Natural killer cell (primary cell): ENCODE results near the gene UNC13B. TPM values are rescaled to one million over a fixed set of nuclear protein-coding genes. Genes with fewer than 3 reads are reported as not detected.
A peak's percentile ranks its signal among the peaks of the same experiment; 100 is the strongest.

Experiments
- ATAC-seq, 3 donors: fragments of 150-1000 bp in 2 of 3; fragments of 200-7000 bp in 1 of 3; cut with Tn5 transposase; 1 replicate in 1 of 3; 2 replicates in 2 of 3; pipeline ENCODE4 v1.10.0; 2021; ENCODE audit warnings: mild to moderate bottlenecking in 2 of 3, moderate library complexity in 2 of 3
- DNase-seq, 2 donors: peaks; one replicate each; pipeline versions ENCODE4 v3.0.0 to v3.0.0-alpha.2; 2013 to 2021; ENCODE audit warnings: mixed read lengths in 1 of 2
- H3K27ac ChIP-seq: one replicate; pipeline ENCODE4 v1.5.1; 2013; ENCODE audit warnings: mild to moderate bottlenecking, low read length
- H3K27me3 ChIP-seq: one replicate; pipeline ENCODE4 v1.6.1; 2013; ENCODE audit warnings: low read length; ENCODE audit not compliant: control insufficient read depth, insufficient read depth
- H3K36me3 ChIP-seq: one replicate; pipeline ENCODE4 v1.6.1; 2013; ENCODE audit warnings: low read length; ENCODE audit not compliant: control insufficient read depth, insufficient read depth
- H3K4me1 ChIP-seq: one replicate; pipeline ENCODE4 v1.6.1; 2013; ENCODE audit warnings: low read length; ENCODE audit not compliant: control insufficient read depth, insufficient read depth
- H3K4me3 ChIP-seq: one replicate; pipeline ENCODE4 v1.5.1; 2013; ENCODE audit warnings: low read length
- H3K9me3 ChIP-seq: one replicate; pipeline ENCODE4 v1.6.1; 2013; ENCODE audit warnings: low read length; ENCODE audit not compliant: control insufficient read depth, insufficient read depth
- H3K27ac Mint-ChIP-seq, 2 donors: one replicate each; pipeline ENCODE4 v1.8.0; 2022; ENCODE audit warnings: mild to moderate bottlenecking in 2 of 2, mixed read lengths in 2 of 2, moderate library complexity in 1 of 2
- H3K27me3 Mint-ChIP-seq, 2 donors: one replicate each; pipeline ENCODE4 v1.8.0; 2022; ENCODE audit warnings: low read depth in 2 of 2, mixed read lengths in 2 of 2
- H3K36me3 Mint-ChIP-seq: one replicate; pipeline ENCODE4 v1.8.0; 2022; ENCODE audit warnings: mixed read lengths
- H3K4me1 Mint-ChIP-seq, 2 donors: one replicate each; pipeline ENCODE4 v1.8.0; 2022; ENCODE audit warnings: mixed read lengths in 2 of 2
- H3K4me3 Mint-ChIP-seq: one replicate; pipeline ENCODE4 v1.8.0; 2022; ENCODE audit warnings: mild to moderate bottlenecking, moderate library complexity, mixed read lengths
- H3K9me3 Mint-ChIP-seq, 2 donors: one replicate each; pipeline ENCODE4 v1.8.0; 2022; ENCODE audit warnings: mixed read lengths in 2 of 2
- WGBS: methylation state at CpG from one replicate; pipeline ENCODE4 v1.1.7; 2013; ENCODE audit warnings: missing lambda C conversion rate; ENCODE audit not compliant: insufficient coverage; 5-methylcytosine and 5-hydroxymethylcytosine counted together
- intact Hi-C: fragments of 100-400 bp; cut with micrococcal nuclease; formaldehyde crosslinking; loops from one replicate; pipeline ENCODE4 v1.14.2; 2022
- total RNA-seq, 4 donors: library from RNA; stranded (reverse); fragments of 120-200 nt in 1 of 4; gene quantifications; one replicate each; pipeline versions ENCODE4 v1.2.3 to v1.2.4, GENCODE V29; 2013 to 2022
- TF ChIP-seq, protein P1 (sequence below): fragments of 200-600 bp; IDR thresholded peaks from one replicate; pipeline ENCODE4 v1.8.0; 2022; ENCODE audit warnings: antibody characterized with exemption

Gene UNC13B
- total RNA-seq, 3 donors from 2014 or later (not counting 1 experiment from before 2014, with no cell fraction given): 0.21 to 0.78 (median 0.27) TPM

DNA sequence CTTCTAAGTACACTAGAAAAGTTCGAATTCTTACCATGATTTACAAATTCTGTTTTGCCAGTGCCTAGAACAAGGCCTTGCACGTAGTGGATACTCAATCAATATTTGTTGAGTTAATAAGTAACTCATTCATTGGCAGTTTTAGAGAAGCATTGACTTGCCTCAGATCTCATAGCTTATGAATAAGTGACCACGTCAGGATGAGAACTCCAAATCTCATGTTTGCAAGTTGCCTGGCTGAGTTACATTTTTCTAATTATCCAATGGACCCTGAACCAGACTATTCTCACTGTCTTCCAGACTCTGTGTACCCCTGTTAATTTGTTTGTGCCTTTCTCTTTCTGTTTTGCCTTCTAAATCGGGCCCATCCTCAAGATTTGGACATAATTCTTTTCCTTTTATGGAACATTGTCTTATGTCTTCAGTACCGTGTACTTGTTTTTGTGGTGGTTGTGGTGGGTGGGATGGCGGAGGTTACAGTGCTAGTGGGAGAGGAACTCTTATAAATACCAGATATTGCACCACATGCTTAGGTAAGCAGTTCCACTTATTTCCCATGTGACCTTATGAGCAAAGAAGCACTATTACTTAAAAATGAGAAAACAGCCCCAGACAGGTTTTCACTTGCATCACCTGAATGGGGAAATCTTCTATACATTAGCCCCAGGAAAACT is 96.3 kb downstream of the UNC13B start:
- ATAC-seq (no peak), DNase-seq (no peak)
- Histone ChIP-seq H3K4me1 (no peaks in the 10 kb centered on the region), H3K36me3 (no peaks in the 10 kb centered on the region), H3K9me3 (no peaks in the 10 kb centered on the region), H3K27ac (no peak overlapping the region), H3K4me3 (no peak overlapping the region), H3K27me3 (no peaks in the 10 kb centered on the region)
- TF ChIP-seq, protein P1, sequence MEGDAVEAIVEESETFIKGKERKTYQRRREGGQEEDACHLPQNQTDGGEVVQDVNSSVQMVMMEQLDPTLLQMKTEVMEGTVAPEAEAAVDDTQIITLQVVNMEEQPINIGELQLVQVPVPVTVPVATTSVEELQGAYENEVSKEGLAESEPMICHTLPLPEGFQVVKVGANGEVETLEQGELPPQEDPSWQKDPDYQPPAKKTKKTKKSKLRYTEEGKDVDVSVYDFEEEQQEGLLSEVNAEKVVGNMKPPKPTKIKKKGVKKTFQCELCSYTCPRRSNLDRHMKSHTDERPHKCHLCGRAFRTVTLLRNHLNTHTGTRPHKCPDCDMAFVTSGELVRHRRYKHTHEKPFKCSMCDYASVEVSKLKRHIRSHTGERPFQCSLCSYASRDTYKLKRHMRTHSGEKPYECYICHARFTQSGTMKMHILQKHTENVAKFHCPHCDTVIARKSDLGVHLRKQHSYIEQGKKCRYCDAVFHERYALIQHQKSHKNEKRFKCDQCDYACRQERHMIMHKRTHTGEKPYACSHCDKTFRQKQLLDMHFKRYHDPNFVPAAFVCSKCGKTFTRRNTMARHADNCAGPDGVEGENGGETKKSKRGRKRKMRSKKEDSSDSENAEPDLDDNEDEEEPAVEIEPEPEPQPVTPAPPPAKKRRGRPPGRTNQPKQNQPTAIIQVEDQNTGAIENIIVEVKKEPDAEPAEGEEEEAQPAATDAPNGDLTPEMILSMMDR: no peak
- peaks cover 0 to 6% of the 10 kb centered on the region in 2 donors for H3K27me3 Mint-ChIP-seq
- H3K27ac Mint-ChIP-seq: no peak overlapping the region
- no peaks in the 10 kb centered on the region for H3K9me3 Mint-ChIP-seq
- 78% methylated on average over 4 of the region's 6 CpGs for WGBS
- H3K4me3 Mint-ChIP-seq: no peak overlapping the region
- intact Hi-C loops: no loop called here
- no peaks in the 10 kb centered on the region for H3K36me3 Mint-ChIP-seq
- no peaks in the 10 kb centered on the region for H3K4me1 Mint-ChIP-seq

DNA sequence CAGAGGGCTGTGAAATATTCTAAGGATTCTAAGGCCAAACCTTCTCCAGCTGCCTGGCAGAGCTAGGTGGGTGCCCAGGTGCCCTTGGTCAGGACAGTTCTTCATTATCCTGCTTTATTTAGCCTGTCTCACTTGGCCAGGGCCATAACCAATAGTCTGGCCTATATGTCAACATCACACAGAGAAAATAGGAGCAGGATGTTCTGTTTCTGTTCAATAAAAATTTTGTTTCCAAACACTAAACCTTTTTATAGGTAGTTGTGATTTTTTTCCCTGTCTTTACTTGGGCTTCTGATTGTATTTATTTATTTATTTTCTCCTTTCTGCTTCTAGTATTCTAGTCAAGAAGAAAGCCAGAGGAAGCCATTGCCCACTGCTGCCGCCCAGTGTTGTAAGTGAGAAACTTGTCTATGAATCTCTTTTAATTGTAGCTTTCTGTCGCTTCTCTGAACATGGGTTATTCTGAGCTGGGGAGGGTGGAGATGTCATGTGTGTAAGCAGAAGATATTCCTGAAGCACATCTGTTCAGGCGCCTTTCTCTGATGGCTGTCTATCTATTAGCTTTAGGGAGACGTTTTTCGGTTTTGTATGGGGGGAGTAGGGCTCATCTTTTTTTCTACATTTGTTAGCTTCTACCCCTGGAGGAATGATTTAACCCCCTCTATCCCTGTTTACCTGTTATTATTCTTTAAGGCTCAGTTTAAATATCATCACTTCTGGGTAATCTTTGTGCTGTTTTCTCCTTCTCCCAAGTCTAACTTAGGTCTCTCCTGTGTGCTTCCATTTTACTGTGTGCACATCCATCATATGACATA is 97.1 kb downstream of the UNC13B start:
- H3K4me1 ChIP-seq: no peaks in the 10 kb centered on the region
- intact Hi-C loops: loop anchor here (1.0 kb wide), 1 partner anchor 143 kb away; no protein-coding TSS in a partner anchor
- H3K36me3 Mint-ChIP-seq: no peaks in the 10 kb centered on the region
- H3K27ac Mint-ChIP-seq: no peak overlapping the region
- H3K4me3 Mint-ChIP-seq: no peak overlapping the region
- H3K4me1 Mint-ChIP-seq: no peaks in the 10 kb centered on the region
- H3K9me3 Mint-ChIP-seq: no peaks in the 10 kb centered on the region
- TF ChIP-seq, protein P1: peak; percentile 50
- WGBS: 20% methylated on average over 3 of the region's 5 CpGs
- no peak overlapping the region for H3K27ac ChIP-seq
- H3K27me3 ChIP-seq: no peaks in the 10 kb centered on the region
- peaks cover 6 to 9% of the 10 kb centered on the region in 2 donors for H3K27me3 Mint-ChIP-seq
- H3K9me3 ChIP-seq: no peaks in the 10 kb centered on the region
- DNase-seq: peak in 1 of 2 donors; percentile 66
- H3K36me3 ChIP-seq: no peaks in the 10 kb centered on the region
- no peak overlapping the region for H3K4me3 ChIP-seq
- ATAC-seq: peak in 2 of 3 donors; percentile 52 to 62

DNA sequence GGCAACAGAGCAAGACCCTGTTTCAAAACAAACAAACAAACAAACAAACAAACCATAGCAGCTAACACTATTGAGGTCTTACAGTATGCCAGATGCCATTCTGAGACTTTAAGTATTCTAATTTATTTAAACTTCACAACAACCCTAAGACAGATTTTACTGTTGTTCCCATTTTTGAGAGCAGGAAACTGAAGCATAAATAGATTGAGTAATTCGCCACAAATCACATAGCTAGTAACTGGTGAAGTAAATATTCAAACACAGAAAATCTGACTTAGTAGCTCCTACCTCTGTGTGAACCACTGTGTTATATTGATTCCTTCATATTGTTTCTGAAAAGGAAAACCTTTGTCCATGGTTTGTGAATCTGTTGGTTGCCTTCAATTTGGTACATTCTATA is 98.4 kb downstream of the UNC13B start:
- Mint-ChIP-seq H3K4me3 (no peak overlapping the region), H3K27me3 (peaks cover 14 to 17% of the 10 kb centered on the region in 2 donors), H3K4me1 (no peaks in the 10 kb centered on the region), H3K27ac (no peak overlapping the region), H3K9me3 (no peaks in the 10 kb centered on the region), H3K36me3 (no peaks in the 10 kb centered on the region)
- intact Hi-C loops: no loop called here
- no peaks in the 10 kb centered on the region for H3K9me3 ChIP-seq
- no peak overlapping the region for H3K4me3 ChIP-seq
- TF ChIP-seq, protein P1: no peak
- H3K36me3 ChIP-seq: no peaks in the 10 kb centered on the region
- DNase-seq: no peak
- ATAC-seq: no peak
- H3K27me3 ChIP-seq: no peaks in the 10 kb centered on the region
- no peaks in the 10 kb centered on the region for H3K4me1 ChIP-seq
- no CpG with 5 or more reads among the region's 1 CpG for WGBS
- no peak overlapping the region for H3K27ac ChIP-seq
